ENCODE results near the gene HUNK. TPM values are rescaled to one million over a fixed set of nuclear protein-coding genes. Genes with fewer than 3 reads are reported as not detected.

Gene HUNK
- total and polyA plus RNA-seq, 2 donors (not counting 1 experiment from before 2014, with no cell fraction given): 0.01 to 0.07 TPM

DNA sequence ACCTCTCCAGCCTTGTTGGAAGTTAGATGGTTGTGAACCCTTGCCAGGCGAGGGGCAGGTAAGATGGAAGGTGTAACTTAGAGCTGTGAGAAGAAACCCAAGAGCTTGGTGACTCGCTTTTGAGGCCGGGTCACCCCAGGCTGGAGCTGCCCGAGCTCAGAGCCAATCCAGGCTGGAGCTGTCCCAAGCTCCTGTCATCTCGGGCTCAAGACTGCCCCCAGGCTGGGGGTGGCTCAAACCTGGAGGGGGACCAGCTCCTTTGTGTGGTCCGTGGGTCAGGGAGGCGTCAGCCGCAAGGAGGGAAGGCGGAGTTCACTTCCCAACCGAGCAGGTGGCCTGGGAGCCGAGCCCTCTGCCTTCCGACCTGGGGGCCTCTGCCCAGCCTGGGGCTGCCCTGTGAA, 2.0 kb downstream of the HUNK start:
- no peak for ATAC-seq (ENCODE audit: low read depth)
- H3K36me3 ChIP-seq (replicated peaks in 1 of 2; ENCODE audit: control extremely low read depth in 1 of 2, control insufficient read depth in 1 of 2, extremely low read depth in 1 of 2, insufficient read depth in 2 of 2, low read length in 1 of 2): no peaks in the 10 kb centered on the region
- H3K27ac ChIP-seq (ENCODE audit: low read length in 2 of 2): no peak overlapping the region
- intact Hi-C loops (cut with micrococcal nuclease): loop anchor here (5.0 kb wide), 1 partner anchor 218 kb away; the partner anchor contains the start of gene SOD1
- H3K27me3 ChIP-seq (replicated peaks in 1 of 4; ENCODE audit: control extremely low read depth in 1 of 4, control insufficient read depth in 3 of 4, insufficient read depth in 4 of 4, low read length in 3 of 4): peaks cover 0 to 62% (median 20%) of the 10 kb centered on the region in 4 experiments
- Mint-ChIP-seq H3K4me1 (peaks cover 10% of the 10 kb centered on the region), H3K4me3 (peak overlapping the region; percentile 72), H3K27me3 (peaks cover 54% of the 10 kb centered on the region), H3K9me3 (ENCODE audit: insufficient read depth) (no peaks in the 10 kb centered on the region), H3K27ac (no peak overlapping the region)
- CTCF ChIA-PET: interaction anchor here (1.2 to 2.7 kb wide), 3 partner anchors 8 to 177 kb away, joined by 4 to 9 read pairs (median 9); no protein-coding TSS in a partner anchor
- H3K79me2 ChIP-seq (ENCODE audit: control insufficient read depth, insufficient read depth, low read length): no peaks in the 10 kb centered on the region
- H3K9me3 ChIP-seq (ENCODE audit: control extremely low read depth in 1 of 3, control insufficient read depth in 2 of 3, insufficient read depth in 1 of 3, low read length in 2 of 3): peaks cover 0 to 5% (median 0%) of the 10 kb centered on the region in 3 donors
- H3K9ac ChIP-seq (ENCODE audit: low read length): no peak overlapping the region
- no peak overlapping the region for H3K4me2 ChIP-seq (replicated peaks; ENCODE audit: low read depth, low read length, poor library complexity, severe bottlenecking)
- POLR2A ChIA-PET: no interaction called here
- no peaks in the 10 kb centered on the region for H4K20me1 ChIP-seq (ENCODE audit: control insufficient read depth, insufficient read depth, low read length, poor library complexity, severe bottlenecking)
- WGBS (ENCODE audit: insufficient coverage): 59% methylated on average over 12 of the region's 12 CpGs
- no peak overlapping the region for H3K4me3 ChIP-seq (ENCODE audit: control extremely low read depth in 1 of 5, extremely low read depth in 1 of 5, insufficient read depth in 1 of 5, low read depth in 2 of 5, low read length in 4 of 5)
- no peak for TF ChIP-seq EZH2 (IDR thresholded peaks at IDR 0.05; ENCODE audit: borderline replicate concordance, insufficient read depth, low read depth, low read length, poor library complexity, severe bottlenecking)
- TF ChIP-seq, protein P1, sequence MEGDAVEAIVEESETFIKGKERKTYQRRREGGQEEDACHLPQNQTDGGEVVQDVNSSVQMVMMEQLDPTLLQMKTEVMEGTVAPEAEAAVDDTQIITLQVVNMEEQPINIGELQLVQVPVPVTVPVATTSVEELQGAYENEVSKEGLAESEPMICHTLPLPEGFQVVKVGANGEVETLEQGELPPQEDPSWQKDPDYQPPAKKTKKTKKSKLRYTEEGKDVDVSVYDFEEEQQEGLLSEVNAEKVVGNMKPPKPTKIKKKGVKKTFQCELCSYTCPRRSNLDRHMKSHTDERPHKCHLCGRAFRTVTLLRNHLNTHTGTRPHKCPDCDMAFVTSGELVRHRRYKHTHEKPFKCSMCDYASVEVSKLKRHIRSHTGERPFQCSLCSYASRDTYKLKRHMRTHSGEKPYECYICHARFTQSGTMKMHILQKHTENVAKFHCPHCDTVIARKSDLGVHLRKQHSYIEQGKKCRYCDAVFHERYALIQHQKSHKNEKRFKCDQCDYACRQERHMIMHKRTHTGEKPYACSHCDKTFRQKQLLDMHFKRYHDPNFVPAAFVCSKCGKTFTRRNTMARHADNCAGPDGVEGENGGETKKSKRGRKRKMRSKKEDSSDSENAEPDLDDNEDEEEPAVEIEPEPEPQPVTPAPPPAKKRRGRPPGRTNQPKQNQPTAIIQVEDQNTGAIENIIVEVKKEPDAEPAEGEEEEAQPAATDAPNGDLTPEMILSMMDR (IDR thresholded peaks at IDR 0.05): no peak
- no peak overlapping the region for H2AFZ ChIP-seq (ENCODE audit: insufficient read depth, low read depth, low read length, poor library complexity, severe bottlenecking)
- no peak for DNase-seq
- peaks cover 14 to 22% of the 10 kb centered on the region in 2 donors for H3K4me1 ChIP-seq (ENCODE audit: control insufficient read depth in 2 of 2, insufficient read depth in 2 of 2, low read length in 2 of 2)

DNA sequence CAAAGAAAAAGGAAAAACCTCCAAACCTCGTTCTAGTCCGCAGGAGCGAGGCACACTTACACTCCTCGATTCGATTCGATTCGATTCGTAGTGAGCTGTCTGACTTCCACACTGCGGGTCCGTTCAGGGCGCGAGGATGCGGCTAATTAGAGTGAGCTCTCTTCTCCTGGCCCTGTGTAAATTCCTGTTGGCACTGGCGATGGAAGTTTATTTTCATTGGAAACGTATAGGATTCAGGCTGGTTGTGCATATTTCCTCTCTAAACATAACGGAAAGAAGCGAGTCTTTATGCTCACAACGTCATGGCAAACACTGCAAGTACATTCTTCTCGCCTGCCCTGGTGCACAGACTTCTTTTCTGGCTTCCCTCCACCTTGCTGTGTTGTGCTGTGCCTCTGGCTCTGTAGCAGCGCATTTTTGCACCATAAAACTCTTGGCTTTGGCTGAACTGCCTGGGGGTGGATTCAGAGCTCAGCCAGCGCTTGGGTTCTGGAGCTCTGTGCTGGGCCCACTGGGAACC, 2.7 kb downstream of the HUNK start:
- no peak overlapping the region for H2AFZ ChIP-seq (ENCODE audit: insufficient read depth, low read depth, low read length, poor library complexity, severe bottlenecking)
- intact Hi-C loops (cut with micrococcal nuclease): no loop called here
- H3K27me3 ChIP-seq (replicated peaks in 1 of 4; ENCODE audit: control extremely low read depth in 1 of 4, control insufficient read depth in 3 of 4, insufficient read depth in 4 of 4, low read length in 3 of 4): peaks cover 0 to 57% (median 18%) of the 10 kb centered on the region in 4 experiments
- no peaks in the 10 kb centered on the region for H3K36me3 ChIP-seq (replicated peaks in 1 of 2; ENCODE audit: control extremely low read depth in 1 of 2, control insufficient read depth in 1 of 2, extremely low read depth in 1 of 2, insufficient read depth in 2 of 2, low read length in 1 of 2)
- ATAC-seq (ENCODE audit: low read depth) (no peak), DNase-seq (no peak)
- H3K4me2 ChIP-seq (replicated peaks; ENCODE audit: low read depth, low read length, poor library complexity, severe bottlenecking): no peak overlapping the region
- TF ChIP-seq, protein P1 (IDR thresholded peaks at IDR 0.05): no peak
- no peak for TF ChIP-seq EZH2 (IDR thresholded peaks at IDR 0.05; ENCODE audit: borderline replicate concordance, insufficient read depth, low read depth, low read length, poor library complexity, severe bottlenecking)
- H3K9ac ChIP-seq (ENCODE audit: low read length): no peak overlapping the region
- CTCF ChIA-PET: interaction anchor here (1.9 kb wide), 1 partner anchor 9 kb away, joined by 9 read pairs; no protein-coding TSS in a partner anchor
- POLR2A ChIA-PET: no interaction called here
- Mint-ChIP-seq H3K9me3 (ENCODE audit: insufficient read depth) (no peaks in the 10 kb centered on the region), H3K27me3 (peaks cover 52% of the 10 kb centered on the region), H3K4me1 (peaks cover 10% of the 10 kb centered on the region), H3K4me3 (peak overlapping the region; percentile 34), H3K27ac (no peak overlapping the region)
- no peak overlapping the region for H3K27ac ChIP-seq (ENCODE audit: low read length in 2 of 2)
- H4K20me1 ChIP-seq (ENCODE audit: control insufficient read depth, insufficient read depth, low read length, poor library complexity, severe bottlenecking): no peaks in the 10 kb centered on the region
- 93% methylated on average over 19 of the region's 21 CpGs for WGBS (ENCODE audit: insufficient coverage)
- no peak overlapping the region for H3K4me3 ChIP-seq (ENCODE audit: control extremely low read depth in 1 of 5, extremely low read depth in 1 of 5, insufficient read depth in 1 of 5, low read depth in 2 of 5, low read length in 4 of 5)
- peaks cover 0 to 5% (median 0%) of the 10 kb centered on the region in 3 donors for H3K9me3 ChIP-seq (ENCODE audit: control extremely low read depth in 1 of 3, control insufficient read depth in 2 of 3, insufficient read depth in 1 of 3, low read length in 2 of 3)
- H3K79me2 ChIP-seq (ENCODE audit: control insufficient read depth, insufficient read depth, low read length): no peaks in the 10 kb centered on the region
- peaks cover 14 to 22% of the 10 kb centered on the region in 2 donors for H3K4me1 ChIP-seq (ENCODE audit: control insufficient read depth in 2 of 2, insufficient read depth in 2 of 2, low read length in 2 of 2)

Measured in B cell (primary cell).